ENCODE results near the gene ANK2. TPM values are rescaled to one million over a fixed set of nuclear protein-coding genes. Genes with fewer than 3 reads are reported as not detected.

The ANK2 gene
- total RNA-seq, 5 donors from 2014 or later (not counting 1 experiment from before 2014, with no cell fraction given): 0.25 to 0.62 (median 0.31) TPM; not detected in 1

GRCh38 chr4:113212613-113213012 lies 163.2 kb downstream of the ANK2 start:
- Mint-ChIP-seq H3K4me3 (no peak overlapping the region), H3K36me3 (no peaks in the 10 kb centered on the region), H3K4me1 (no peaks in the 10 kb centered on the region), H3K27ac (no peak overlapping the region), H3K27me3 (peaks cover 0 to 3% of the 10 kb centered on the region in 2 donors), H3K9me3 (no peaks in the 10 kb centered on the region)
- ATAC-seq (replicated peaks in 1 of 4) (no peak), DNase-seq (no peak)
- ChIA-PET POLR2A (no interaction called here), CTCF (no interaction called here)
- Histone ChIP-seq H3K27ac (ENCODE audit: low read length) (no peak overlapping the region), H3K36me3 (ENCODE audit: control insufficient read depth in 2 of 2, extremely low read depth in 1 of 2, insufficient read depth in 1 of 2, low read length in 1 of 2) (no peaks in the 10 kb centered on the region), H3K4me1 (ENCODE audit: control insufficient read depth in 1 of 2, extremely low read depth in 1 of 2, insufficient read depth in 2 of 2, low read length in 2 of 2) (no peaks in the 10 kb centered on the region), H3K27me3 (replicated peaks in 1 of 2; ENCODE audit: control insufficient read depth in 2 of 2, extremely low read depth in 1 of 2, insufficient read depth in 2 of 2, low read length in 1 of 2) (no peaks in the 10 kb centered on the region), H3K4me3 (ENCODE audit: control insufficient read depth in 1 of 2, extremely low read depth in 1 of 2, low read length in 1 of 2) (no peak overlapping the region), H3K9me3 (no peaks in the 10 kb centered on the region)
- WGBS (ENCODE audit: insufficient coverage): 100% methylated on average over 1 of the region's 1 CpG

- CTCF ChIA-PET: interaction anchor here in 1 of 2 donors (0.7 kb wide), 1 partner anchor 353 kb away, joined by 7 read pairs; no protein-coding TSS in a partner anchor
These were observed 172.5 kb downstream of the ANK2 start for GRCh38 chr4:113221990-113222389.

GRCh38 chr4:113222471-113222870 lies 173.0 kb downstream of the ANK2 start:
- ChIA-PET POLR2A (no interaction called here), CTCF (interaction anchor here in 1 of 2 donors (0.7 kb wide), 1 partner anchor 353 kb away, joined by 7 read pairs; no protein-coding TSS in a partner anchor)
- no peak for DNase-seq
- H3K9me3 ChIP-seq: no peaks in the 10 kb centered on the region
- Mint-ChIP-seq H3K4me3 (no peak overlapping the region), H3K9me3 (peaks cover 0 to 3% (median 3%) of the 10 kb centered on the region in 3 donors), H3K4me1 (no peaks in the 10 kb centered on the region), H3K36me3 (no peaks in the 10 kb centered on the region), H3K27me3 (peaks cover 0 to 6% of the 10 kb centered on the region in 2 donors), H3K27ac (no peak overlapping the region)
- H3K36me3 ChIP-seq (ENCODE audit: control insufficient read depth in 2 of 2, extremely low read depth in 1 of 2, insufficient read depth in 1 of 2, low read length in 1 of 2): no peaks in the 10 kb centered on the region
- no peaks in the 10 kb centered on the region for H3K4me1 ChIP-seq (ENCODE audit: control insufficient read depth in 1 of 2, extremely low read depth in 1 of 2, insufficient read depth in 2 of 2, low read length in 2 of 2)
- no CpG with 5 or more reads among the region's 2 CpGs for WGBS (ENCODE audit: insufficient coverage)
- no peak overlapping the region for H3K27ac ChIP-seq (ENCODE audit: low read length)
- H3K27me3 ChIP-seq (replicated peaks in 1 of 2; ENCODE audit: control insufficient read depth in 2 of 2, extremely low read depth in 1 of 2, insufficient read depth in 2 of 2, low read length in 1 of 2): no peaks in the 10 kb centered on the region
- H3K4me3 ChIP-seq (ENCODE audit: control insufficient read depth in 1 of 2, extremely low read depth in 1 of 2, low read length in 1 of 2): no peak overlapping the region
- no peak for ATAC-seq (replicated peaks in 1 of 4)

More at GRCh38 chr4:113221990-113222389, 172.5 kb downstream of the ANK2 start:
- Mint-ChIP-seq H3K27me3 (peaks cover 0 to 6% of the 10 kb centered on the region in 2 donors), H3K4me3 (no peak overlapping the region), H3K27ac (no peak overlapping the region), H3K4me1 (no peaks in the 10 kb centered on the region), H3K36me3 (no peaks in the 10 kb centered on the region), H3K9me3 (peaks cover 0 to 3% (median 3%) of the 10 kb centered on the region in 3 donors)
- WGBS (ENCODE audit: insufficient coverage): no CpG with 5 or more reads among the region's 2 CpGs
- DNase-seq (no peak), ATAC-seq (replicated peaks in 1 of 4) (no peak)
- no peaks in the 10 kb centered on the region for H3K4me1 ChIP-seq (ENCODE audit: control insufficient read depth in 1 of 2, extremely low read depth in 1 of 2, insufficient read depth in 2 of 2, low read length in 2 of 2)
- POLR2A ChIA-PET: no interaction called here
- no peaks in the 10 kb centered on the region for H3K9me3 ChIP-seq
- H3K4me3 ChIP-seq (ENCODE audit: control insufficient read depth in 1 of 2, extremely low read depth in 1 of 2, low read length in 1 of 2): no peak overlapping the region
- H3K36me3 ChIP-seq (ENCODE audit: control insufficient read depth in 2 of 2, extremely low read depth in 1 of 2, insufficient read depth in 1 of 2, low read length in 1 of 2): no peaks in the 10 kb centered on the region
- H3K27me3 ChIP-seq (replicated peaks in 1 of 2; ENCODE audit: control insufficient read depth in 2 of 2, extremely low read depth in 1 of 2, insufficient read depth in 2 of 2, low read length in 1 of 2): no peaks in the 10 kb centered on the region
- no peak overlapping the region for H3K27ac ChIP-seq (ENCODE audit: low read length)

- H3K4me3 ChIP-seq (ENCODE audit: control insufficient read depth in 1 of 2, extremely low read depth in 1 of 2, low read length in 1 of 2): no peak overlapping the region
- Mint-ChIP-seq H3K27me3 (peaks cover 0 to 6% of the 10 kb centered on the region in 2 donors), H3K36me3 (no peaks in the 10 kb centered on the region), H3K9me3 (peaks cover 0 to 3% (median 0%) of the 10 kb centered on the region in 3 donors), H3K4me3 (no peak overlapping the region), H3K27ac (no peak overlapping the region), H3K4me1 (no peaks in the 10 kb centered on the region)
- no peaks in the 10 kb centered on the region for H3K27me3 ChIP-seq (replicated peaks in 1 of 2; ENCODE audit: control insufficient read depth in 2 of 2, extremely low read depth in 1 of 2, insufficient read depth in 2 of 2, low read length in 1 of 2)
- ATAC-seq (replicated peaks in 1 of 4) (no peak), DNase-seq (no peak)
- H3K36me3 ChIP-seq (ENCODE audit: control insufficient read depth in 2 of 2, extremely low read depth in 1 of 2, insufficient read depth in 1 of 2, low read length in 1 of 2): no peaks in the 10 kb centered on the region
- H3K9me3 ChIP-seq: no peaks in the 10 kb centered on the region
- 40% methylated on average over 2 of the region's 2 CpGs for WGBS (ENCODE audit: insufficient coverage)
- ChIA-PET POLR2A (no interaction called here), CTCF (no interaction called here)
- H3K4me1 ChIP-seq (ENCODE audit: control insufficient read depth in 1 of 2, extremely low read depth in 1 of 2, insufficient read depth in 2 of 2, low read length in 2 of 2): no peaks in the 10 kb centered on the region
- H3K27ac ChIP-seq (ENCODE audit: low read length): no peak overlapping the region
These were observed 173.5 kb downstream of the ANK2 start for GRCh38 chr4:113223001-113223400.

GRCh38 chr4:113232194-113232593 lies 182.7 kb downstream of the ANK2 start:
- POLR2A ChIA-PET: no interaction called here
- H3K36me3 Mint-ChIP-seq: no peaks in the 10 kb centered on the region

GRCh38 chr4:113236916-113237315 lies 187.5 kb downstream of the ANK2 start:
- POLR2A ChIA-PET: no interaction called here

More at GRCh38 chr4:113232194-113232593, 182.7 kb downstream of the ANK2 start:
- Histone ChIP-seq H3K27me3 (replicated peaks in 1 of 2; ENCODE audit: control insufficient read depth in 2 of 2, extremely low read depth in 1 of 2, insufficient read depth in 2 of 2, low read length in 1 of 2) (no peaks in the 10 kb centered on the region), H3K27ac (ENCODE audit: low read length) (no peak overlapping the region), H3K36me3 (ENCODE audit: control insufficient read depth in 2 of 2, extremely low read depth in 1 of 2, insufficient read depth in 1 of 2, low read length in 1 of 2) (no peaks in the 10 kb centered on the region), H3K4me3 (ENCODE audit: control insufficient read depth in 1 of 2, extremely low read depth in 1 of 2, low read length in 1 of 2) (no peak overlapping the region), H3K9me3 (no peaks in the 10 kb centered on the region), H3K4me1 (ENCODE audit: control insufficient read depth in 1 of 2, extremely low read depth in 1 of 2, insufficient read depth in 2 of 2, low read length in 2 of 2) (no peaks in the 10 kb centered on the region)
- DNase-seq: no peak
- no CpG with 5 or more reads among the region's 2 CpGs for WGBS (ENCODE audit: insufficient coverage)
- Mint-ChIP-seq H3K27ac (no peak overlapping the region), H3K4me3 (no peak overlapping the region), H3K4me1 (no peaks in the 10 kb centered on the region), H3K27me3 (peaks cover 2 to 4% of the 10 kb centered on the region in 2 donors), H3K9me3 (no peaks in the 10 kb centered on the region)
- no peak for ATAC-seq (replicated peaks in 1 of 4)
- CTCF ChIA-PET: no interaction called here

GRCh38 chr4:113243312-113243711 lies 193.9 kb downstream of the ANK2 start:
- no peak overlapping the region for H3K27ac Mint-ChIP-seq
- H3K27me3 Mint-ChIP-seq: peaks cover 0 to 6% of the 10 kb centered on the region in 2 donors

More at GRCh38 chr4:113236916-113237315, 187.5 kb downstream of the ANK2 start:
- Histone ChIP-seq H3K9me3 (no peaks in the 10 kb centered on the region), H3K4me3 (ENCODE audit: control insufficient read depth in 1 of 2, extremely low read depth in 1 of 2, low read length in 1 of 2) (no peak overlapping the region), H3K27ac (ENCODE audit: low read length) (no peak overlapping the region), H3K4me1 (ENCODE audit: control insufficient read depth in 1 of 2, extremely low read depth in 1 of 2, insufficient read depth in 2 of 2, low read length in 2 of 2) (no peaks in the 10 kb centered on the region), H3K27me3 (replicated peaks in 1 of 2; ENCODE audit: control insufficient read depth in 2 of 2, extremely low read depth in 1 of 2, insufficient read depth in 2 of 2, low read length in 1 of 2) (no peaks in the 10 kb centered on the region), H3K36me3 (ENCODE audit: control insufficient read depth in 2 of 2, extremely low read depth in 1 of 2, insufficient read depth in 1 of 2, low read length in 1 of 2) (no peaks in the 10 kb centered on the region)
- H3K4me3 Mint-ChIP-seq: no peak overlapping the region
- no peak for ATAC-seq (replicated peaks in 1 of 4)
- H3K4me1 Mint-ChIP-seq: no peaks in the 10 kb centered on the region
- H3K36me3 Mint-ChIP-seq: no peaks in the 10 kb centered on the region
- no peak for DNase-seq
- H3K9me3 Mint-ChIP-seq: no peaks in the 10 kb centered on the region
- H3K27ac Mint-ChIP-seq: no peak overlapping the region
- H3K27me3 Mint-ChIP-seq: peaks cover 2 to 6% of the 10 kb centered on the region in 2 donors
- WGBS (ENCODE audit: insufficient coverage): 90% methylated on average over 5 of the region's 5 CpGs
- CTCF ChIA-PET: no interaction called here

More at GRCh38 chr4:113243312-113243711, 193.9 kb downstream of the ANK2 start:
- Histone ChIP-seq H3K4me1 (ENCODE audit: control insufficient read depth in 1 of 2, extremely low read depth in 1 of 2, insufficient read depth in 2 of 2, low read length in 2 of 2) (no peaks in the 10 kb centered on the region), H3K27me3 (replicated peaks in 1 of 2; ENCODE audit: control insufficient read depth in 2 of 2, extremely low read depth in 1 of 2, insufficient read depth in 2 of 2, low read length in 1 of 2) (peaks cover 0 to under 1% of the 10 kb centered on the region in 2 experiments), H3K36me3 (ENCODE audit: control insufficient read depth in 2 of 2, extremely low read depth in 1 of 2, insufficient read depth in 1 of 2, low read length in 1 of 2) (no peaks in the 10 kb centered on the region), H3K4me3 (ENCODE audit: control insufficient read depth in 1 of 2, extremely low read depth in 1 of 2, low read length in 1 of 2) (no peak overlapping the region), H3K27ac (ENCODE audit: low read length) (no peak overlapping the region), H3K9me3 (no peaks in the 10 kb centered on the region)
- no peaks in the 10 kb centered on the region for H3K4me1 Mint-ChIP-seq
- ATAC-seq (replicated peaks in 1 of 4): no peak
- WGBS (ENCODE audit: insufficient coverage): no CpG with 5 or more reads among the region's 3 CpGs
- CTCF ChIA-PET: no interaction called here
- H3K4me3 Mint-ChIP-seq: no peak overlapping the region
- no peaks in the 10 kb centered on the region for H3K36me3 Mint-ChIP-seq
- POLR2A ChIA-PET: no interaction called here
- peaks cover 2 to 5% (median 3%) of the 10 kb centered on the region in 3 donors for H3K9me3 Mint-ChIP-seq
- no peak for DNase-seq
